Mesendoderm (in vitro differentiated cells): Measurements from ENCODE around the gene MNX1.

Experiments used
- DNase-seq: peaks from one replicate; pipeline ENCODE4 v3.0.0; 2013
- H2AK5ac ChIP-seq: 2 replicates; pipeline ENCODE4 v1.6.1; 2013; ENCODE audit warnings: low read length, inconsistent platforms
- H2BK120ac ChIP-seq: 2 replicates; pipeline ENCODE4 v1.6.1; 2013; ENCODE audit warnings: low read depth, mild to moderate bottlenecking, low read length, moderate library complexity, mixed read lengths
- H2BK15ac ChIP-seq: replicated peaks from 2 replicates; pipeline ENCODE4 v1.6.1; 2013; ENCODE audit warnings: low read depth, mild to moderate bottlenecking, moderate library complexity
- H2BK5ac ChIP-seq: 2 replicates; pipeline ENCODE4 v1.6.1; 2013; ENCODE audit warnings: low read length, inconsistent platforms
- H3K18ac ChIP-seq: 2 replicates; pipeline ENCODE4 v1.6.1; 2013; ENCODE audit warnings: mild to moderate bottlenecking, low read length, mixed read lengths
- H3K23ac ChIP-seq: one replicate; pipeline ENCODE4 v1.6.1; 2013; ENCODE audit warnings: low read length
- H3K27ac ChIP-seq: 2 replicates; pipeline ENCODE4 v1.5.1; 2013; ENCODE audit warnings: low read depth, mild to moderate bottlenecking, inconsistent platforms, low read length, moderate library complexity
- H3K27me3 ChIP-seq: 2 replicates; pipeline ENCODE4 v1.6.1; 2013; ENCODE audit warnings: low read length, control low read depth, mild to moderate bottlenecking, inconsistent platforms; ENCODE audit not compliant: insufficient read depth, poor library complexity
- H3K36me3 ChIP-seq: 2 replicates; pipeline ENCODE4 v1.6.1; 2013; ENCODE audit warnings: low read length, inconsistent platforms; ENCODE audit not compliant: control insufficient read depth, insufficient read depth
- H3K4ac ChIP-seq: one replicate; pipeline ENCODE4 v1.6.1; 2013; ENCODE audit warnings: low read depth, mild to moderate bottlenecking, low read length, moderate library complexity
- H3K4me1 ChIP-seq: 2 replicates; pipeline ENCODE4 v1.6.1; 2013; ENCODE audit warnings: low read depth, low read length, inconsistent platforms; ENCODE audit not compliant: control insufficient read depth
- H3K4me2 ChIP-seq: 2 replicates; pipeline ENCODE4 v1.6.1; 2013; ENCODE audit warnings: low read length
- H3K4me3 ChIP-seq: 2 replicates; pipeline ENCODE4 v1.5.1; 2013; ENCODE audit warnings: mild to moderate bottlenecking, low read length
- H3K56ac ChIP-seq: one replicate; pipeline ENCODE4 v1.6.1; 2013; ENCODE audit warnings: low read length
- H3K79me1 ChIP-seq: 2 replicates; pipeline ENCODE4 v1.6.1; 2013; ENCODE audit warnings: low read length, inconsistent platforms
- H3K79me2 ChIP-seq: 2 replicates; pipeline ENCODE4 v1.6.1; 2013; ENCODE audit warnings: mild to moderate bottlenecking, low read length; ENCODE audit not compliant: control insufficient read depth, insufficient read depth
- H3K9ac ChIP-seq: 2 replicates; pipeline ENCODE4 v1.6.1; 2013; ENCODE audit warnings: low read length, inconsistent platforms
- H4K5ac ChIP-seq: one replicate; pipeline ENCODE4 v1.6.1; 2013; ENCODE audit warnings: low read length
- H4K8ac ChIP-seq: one replicate; pipeline ENCODE4 v1.6.1; 2013; ENCODE audit warnings: low read depth, mild to moderate bottlenecking, control low read depth, low read length, moderate library complexity
- WGBS: extraction: QIAGEN DNeasy Blood & Tissue Kit; methylation state at CpG from one replicate; pipeline ENCODE4 v1.1.7; 2013; ENCODE audit warnings: low lambda C conversion rate, missing lambda C conversion rate; ENCODE audit not compliant: insufficient coverage; ENCODE audit errors: extremely low coverage; 5-methylcytosine and 5-hydroxymethylcytosine counted together

The MNX1 gene

DNA sequence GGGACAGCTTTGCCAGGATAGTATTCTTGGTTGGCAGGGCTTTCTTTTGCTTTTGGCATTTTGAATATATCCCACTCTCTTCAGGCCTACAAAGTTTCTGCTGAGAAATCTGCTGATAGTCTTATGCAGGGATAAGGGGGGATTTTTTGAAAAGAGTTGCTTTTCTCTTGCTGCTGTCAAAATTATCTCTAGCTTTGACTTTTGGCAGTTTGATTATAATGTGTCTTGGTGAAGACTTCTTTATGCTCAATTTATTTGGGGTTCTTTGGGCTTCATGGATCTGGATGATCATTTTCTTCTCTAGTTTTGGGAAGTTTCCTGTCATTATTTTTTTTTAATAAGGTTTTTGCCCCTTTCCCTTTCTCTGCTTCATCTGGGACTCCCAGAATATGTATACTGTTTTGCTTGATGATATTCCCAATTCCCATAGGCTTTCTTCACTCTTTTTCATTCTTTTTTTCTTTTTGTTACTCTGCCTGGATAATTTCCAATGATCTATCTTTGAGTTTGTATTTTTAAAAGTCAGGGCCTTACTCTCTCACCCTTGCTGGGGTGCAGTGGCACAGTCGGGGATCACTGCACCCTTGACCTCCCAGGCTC is 31.4 kb downstream of the MNX1 start:
- WGBS: no CpG with 5 or more reads among the region's 1 CpG
- Histone ChIP-seq H3K36me3 (no peaks in the 10 kb centered on the region), H3K27ac (no peak overlapping the region), H3K4me1 (no peaks in the 10 kb centered on the region), H3K56ac (no peak overlapping the region), H3K23ac (no peak overlapping the region), H3K79me2 (no peaks in the 10 kb centered on the region), H2BK15ac (no peak overlapping the region), H2BK120ac (no peak overlapping the region), H3K18ac (no peak overlapping the region), H3K4me3 (no peak overlapping the region), H3K9ac (no peak overlapping the region), H4K8ac (no peak overlapping the region), H2AK5ac (no peak overlapping the region), H3K4me2 (no peak overlapping the region), H3K27me3 (no peaks in the 10 kb centered on the region), H3K4ac (no peak overlapping the region), H2BK5ac (no peak overlapping the region), H4K5ac (no peak overlapping the region), H3K79me1 (no peaks in the 10 kb centered on the region)
- no peak for DNase-seq

DNA sequence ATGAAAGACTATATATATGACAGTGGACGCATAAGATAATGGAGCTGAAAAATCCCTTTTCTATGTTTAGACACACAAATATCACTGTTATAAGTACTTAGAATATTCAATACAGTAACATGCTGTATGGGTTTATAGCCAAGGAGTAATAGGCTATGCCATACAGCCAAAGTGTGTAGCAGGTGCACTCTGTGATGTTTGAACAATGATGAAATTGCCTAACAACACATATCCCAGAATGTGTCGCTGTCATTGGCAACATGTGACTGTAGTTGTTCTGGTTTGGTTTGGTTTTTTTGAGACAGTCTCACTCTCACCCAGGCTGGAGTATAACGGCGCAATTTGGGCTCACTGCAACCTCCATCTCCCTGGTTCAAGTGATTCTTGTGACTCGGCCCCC is 34.8 kb downstream of the MNX1 start:
- Histone ChIP-seq H3K4me2 (no peak overlapping the region), H3K27me3 (no peaks in the 10 kb centered on the region), H2AK5ac (no peak overlapping the region), H3K4ac (no peak overlapping the region), H3K79me1 (no peaks in the 10 kb centered on the region), H4K8ac (no peak overlapping the region), H4K5ac (no peak overlapping the region), H3K4me1 (no peaks in the 10 kb centered on the region), H3K56ac (no peak overlapping the region), H3K79me2 (no peaks in the 10 kb centered on the region), H3K27ac (no peak overlapping the region), H3K18ac (no peak overlapping the region), H3K23ac (no peak overlapping the region), H3K4me3 (no peak overlapping the region), H2BK15ac (no peak overlapping the region), H3K9ac (no peak overlapping the region), H2BK5ac (no peak overlapping the region), H2BK120ac (no peak overlapping the region), H3K36me3 (no peaks in the 10 kb centered on the region)
- no CpG with 5 or more reads among the region's 5 CpGs for WGBS
- DNase-seq: no peak

DNA sequence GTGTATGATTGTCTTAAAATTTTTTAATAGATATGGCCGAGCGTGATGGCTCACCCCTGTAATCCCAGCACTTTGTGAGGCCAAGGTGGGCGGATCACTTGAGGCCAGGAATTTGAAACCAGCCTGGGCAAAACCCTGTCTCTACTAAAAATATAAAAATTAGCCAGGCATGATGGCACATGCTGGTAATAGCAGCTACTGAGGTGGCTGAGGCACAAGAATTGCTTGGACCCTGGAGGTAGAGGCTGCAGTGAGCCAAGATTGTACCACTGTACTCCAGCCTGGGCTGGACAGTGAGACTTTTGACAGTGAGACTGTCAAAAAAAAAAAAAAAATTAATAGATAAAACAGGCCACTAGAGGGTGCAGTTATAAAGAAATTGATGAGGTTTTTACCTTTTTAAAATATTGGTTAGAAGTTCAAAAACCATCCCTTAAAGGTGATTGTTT is 40.5 kb downstream of the MNX1 start:
- no peaks in the 10 kb centered on the region for H3K79me2 ChIP-seq
- H3K9ac ChIP-seq: no peak overlapping the region
- H3K27me3 ChIP-seq: no peaks in the 10 kb centered on the region
- H2BK120ac ChIP-seq: no peak overlapping the region
- no peak overlapping the region for H2BK5ac ChIP-seq
- H3K23ac ChIP-seq: no peak overlapping the region
- no peak overlapping the region for H2BK15ac ChIP-seq
- no peaks in the 10 kb centered on the region for H3K79me1 ChIP-seq
- H3K27ac ChIP-seq: no peak overlapping the region
- H3K4me2 ChIP-seq: no peak overlapping the region
- WGBS: no CpG with 5 or more reads among the region's 3 CpGs
- peaks cover 7% of the 10 kb centered on the region for H3K36me3 ChIP-seq
- no peaks in the 10 kb centered on the region for H3K4me1 ChIP-seq
- H3K4me3 ChIP-seq: no peak overlapping the region
- no peak overlapping the region for H3K56ac ChIP-seq
- no peak overlapping the region for H2AK5ac ChIP-seq
- no peak for DNase-seq
- no peak overlapping the region for H4K8ac ChIP-seq
- no peak overlapping the region for H4K5ac ChIP-seq
- H3K18ac ChIP-seq: no peak overlapping the region
- no peak overlapping the region for H3K4ac ChIP-seq

DNA sequence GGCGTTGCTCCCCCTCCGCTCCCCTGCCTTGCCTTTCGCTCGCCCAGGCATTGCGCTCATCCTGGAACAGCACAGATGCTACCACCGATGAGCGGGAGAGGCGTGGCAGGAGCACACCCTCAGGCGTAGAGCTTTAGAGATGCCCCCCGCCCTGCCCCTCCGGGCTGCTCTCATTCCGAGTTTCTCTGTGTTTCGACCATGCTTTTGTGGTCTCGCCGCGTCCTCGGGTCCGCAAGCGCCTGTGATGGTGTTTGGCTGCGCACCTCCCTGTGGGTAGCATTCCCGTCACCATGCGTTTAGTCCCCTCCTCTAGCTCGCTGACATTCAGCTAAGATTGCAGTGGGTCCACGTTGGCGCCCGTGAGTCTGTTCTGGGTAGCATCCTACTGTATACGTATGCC is 42.3 kb downstream of the MNX1 start:
- no peak overlapping the region for H2BK15ac ChIP-seq
- no peak overlapping the region for H4K5ac ChIP-seq
- H3K23ac ChIP-seq: no peak overlapping the region
- no peak overlapping the region for H3K9ac ChIP-seq
- DNase-seq: no peak
- H2BK5ac ChIP-seq: no peak overlapping the region
- no peak overlapping the region for H2BK120ac ChIP-seq
- H3K18ac ChIP-seq: no peak overlapping the region
- no peak overlapping the region for H3K56ac ChIP-seq
- no peak overlapping the region for H3K4me2 ChIP-seq
- no peak overlapping the region for H4K8ac ChIP-seq
- no peaks in the 10 kb centered on the region for H3K4me1 ChIP-seq
- no peaks in the 10 kb centered on the region for H3K27me3 ChIP-seq
- no peaks in the 10 kb centered on the region for H3K79me2 ChIP-seq
- H3K27ac ChIP-seq: no peak overlapping the region
- H3K4me3 ChIP-seq: no peak overlapping the region
- peaks cover 14% of the 10 kb centered on the region for H3K36me3 ChIP-seq
- no peak overlapping the region for H3K4ac ChIP-seq
- no CpG with 5 or more reads among the region's 27 CpGs for WGBS
- H2AK5ac ChIP-seq: no peak overlapping the region
- no peaks in the 10 kb centered on the region for H3K79me1 ChIP-seq

DNA sequence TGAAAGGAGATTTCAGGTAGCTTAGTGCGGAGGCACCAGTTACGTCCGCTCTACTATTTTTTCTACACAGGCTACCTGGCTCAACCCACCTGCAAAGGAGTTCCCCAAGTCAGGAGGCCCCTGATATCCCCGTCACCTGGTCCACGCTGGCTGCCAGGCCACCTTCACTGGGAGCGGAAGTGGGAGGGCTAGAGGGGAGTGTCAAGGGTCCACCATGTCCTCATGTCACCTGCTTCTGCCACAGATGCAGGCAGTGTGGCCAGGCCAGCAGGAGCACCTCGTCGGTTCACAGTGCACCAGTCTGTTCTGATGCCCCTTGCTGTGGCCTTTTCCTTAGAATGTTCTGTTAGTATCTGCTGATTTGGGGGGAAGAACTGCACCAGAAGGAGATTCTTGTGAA is 44.1 kb downstream of the MNX1 start:
- no peak overlapping the region for H3K56ac ChIP-seq
- no peak overlapping the region for H2BK15ac ChIP-seq
- H3K23ac ChIP-seq: no peak overlapping the region
- H2BK5ac ChIP-seq: no peak overlapping the region
- peaks cover 16% of the 10 kb centered on the region for H3K36me3 ChIP-seq
- no peak overlapping the region for H3K27ac ChIP-seq
- no peak overlapping the region for H3K9ac ChIP-seq
- no peaks in the 10 kb centered on the region for H3K79me1 ChIP-seq
- no peak overlapping the region for H4K8ac ChIP-seq
- H3K4me3 ChIP-seq: no peak overlapping the region
- no peak for DNase-seq
- no peak overlapping the region for H2AK5ac ChIP-seq
- H3K4ac ChIP-seq: no peak overlapping the region
- no peaks in the 10 kb centered on the region for H3K27me3 ChIP-seq
- H3K4me2 ChIP-seq: no peak overlapping the region
- no peak overlapping the region for H4K5ac ChIP-seq
- no peaks in the 10 kb centered on the region for H3K4me1 ChIP-seq
- no CpG with 5 or more reads among the region's 8 CpGs for WGBS
- H3K79me2 ChIP-seq: no peaks in the 10 kb centered on the region
- H3K18ac ChIP-seq: no peak overlapping the region
- H2BK120ac ChIP-seq: no peak overlapping the region

DNA sequence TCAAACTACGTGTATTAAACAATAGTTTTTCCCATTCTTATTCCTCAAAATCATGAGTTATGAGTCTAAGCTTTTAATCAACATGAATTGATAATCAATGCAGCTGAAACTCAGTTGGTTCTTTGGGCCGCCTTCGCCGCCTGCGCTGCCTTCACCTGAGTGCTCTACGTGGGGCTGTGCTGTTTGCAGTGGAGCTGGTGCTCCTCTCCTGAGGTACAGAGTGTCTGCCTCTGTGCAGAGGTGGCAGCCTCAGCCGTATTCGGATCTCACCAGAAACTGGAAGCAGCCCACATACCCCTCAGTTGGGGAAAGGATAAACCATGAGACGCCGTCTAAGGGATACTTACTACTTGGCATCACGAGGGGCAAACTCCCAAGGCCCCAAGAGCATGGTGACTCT is 45.5 kb downstream of the MNX1 start:
- Histone ChIP-seq H3K36me3 (peaks cover 18% of the 10 kb centered on the region), H3K27ac (no peak overlapping the region), H3K56ac (no peak overlapping the region), H2AK5ac (no peak overlapping the region), H3K79me1 (peaks cover 5% of the 10 kb centered on the region), H2BK15ac (no peak overlapping the region), H3K79me2 (no peaks in the 10 kb centered on the region), H3K4me1 (no peaks in the 10 kb centered on the region), H3K9ac (no peak overlapping the region), H4K8ac (no peak overlapping the region), H3K4me3 (no peak overlapping the region), H3K23ac (no peak overlapping the region), H3K4me2 (no peak overlapping the region), H3K4ac (no peak overlapping the region), H4K5ac (no peak overlapping the region), H3K27me3 (no peaks in the 10 kb centered on the region), H2BK120ac (no peak overlapping the region), H2BK5ac (no peak overlapping the region), H3K18ac (no peak overlapping the region)
- WGBS: no CpG with 5 or more reads among the region's 11 CpGs
- DNase-seq: no peak
